ENCODE results near the gene GRAMD2B.
"Not testable (repeated sequence)": the region's sequence is repeated elsewhere in the genome, so short reads cannot be mapped to it uniquely, and the experiment has no call there.

Gene GRAMD2B

DNA sequence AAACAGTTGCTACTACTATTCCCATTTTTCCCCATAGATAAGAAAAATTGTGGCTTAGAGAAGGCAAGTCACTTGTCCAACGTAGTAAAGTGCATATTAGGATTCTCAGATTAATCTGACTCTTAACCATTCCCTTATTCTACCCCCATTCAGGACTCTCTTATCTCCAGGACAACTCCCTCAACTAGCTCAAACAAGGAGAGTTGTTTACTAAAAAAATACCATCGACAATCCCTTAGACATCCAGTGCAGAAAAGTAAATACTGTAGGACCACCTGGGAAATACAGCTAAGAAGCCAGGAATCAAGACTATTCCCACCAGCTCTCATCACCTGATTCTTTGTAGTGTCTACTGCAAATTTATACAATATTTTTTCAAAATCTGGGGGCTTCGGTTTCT, 9.4 kb upstream of the GRAMD2B start:
- DNase-seq: no peak

DNA sequence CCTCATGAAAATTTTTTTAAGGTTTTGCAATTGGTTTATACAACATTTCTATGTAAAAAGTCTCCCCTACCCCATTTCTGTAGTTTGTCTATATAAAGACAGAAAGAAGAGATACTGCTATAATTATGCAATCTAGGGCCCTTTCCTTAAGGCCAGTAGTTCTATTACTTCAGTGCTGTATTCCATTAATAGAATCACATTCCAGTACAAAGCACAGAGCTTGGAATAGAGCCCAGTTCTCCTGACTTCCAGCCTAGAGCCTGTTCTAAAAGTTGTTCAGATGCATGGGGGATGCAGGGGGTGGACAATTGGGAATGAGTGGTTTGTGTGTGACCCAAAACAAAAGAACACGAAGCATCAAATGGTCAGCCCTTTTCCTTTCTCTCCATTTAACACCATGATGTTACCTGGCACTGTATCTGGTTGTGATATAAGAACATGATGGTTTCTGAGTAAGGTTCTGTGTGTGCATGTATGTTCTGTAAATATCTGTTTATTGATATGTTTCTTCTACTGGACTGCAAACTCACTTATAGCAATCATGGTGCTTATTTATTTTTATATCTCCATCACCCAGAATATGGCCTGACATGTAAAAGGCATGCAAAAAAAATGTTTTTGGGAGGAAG, 8.2 kb upstream of the GRAMD2B start:
- no peak for DNase-seq

DNA sequence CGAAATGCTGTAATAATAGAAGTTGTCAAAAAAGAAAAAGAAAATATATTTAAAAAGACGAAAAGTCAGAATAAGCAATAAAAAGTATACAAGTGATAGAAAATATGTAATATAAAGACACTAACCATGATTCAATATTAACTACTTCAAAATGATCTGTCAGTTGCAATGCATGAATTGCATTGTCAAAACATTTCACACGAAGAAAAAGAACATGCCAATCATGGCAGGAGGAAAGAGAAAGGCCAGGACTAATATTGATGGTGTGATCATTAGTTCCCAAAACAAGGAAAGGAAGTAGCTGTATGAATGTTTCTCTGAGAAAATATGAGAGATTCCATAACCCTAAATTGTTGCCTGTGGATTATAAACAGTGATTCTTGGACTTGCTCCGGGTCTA, 7.4 kb upstream of the GRAMD2B start:
- no peak for DNase-seq

DNA sequence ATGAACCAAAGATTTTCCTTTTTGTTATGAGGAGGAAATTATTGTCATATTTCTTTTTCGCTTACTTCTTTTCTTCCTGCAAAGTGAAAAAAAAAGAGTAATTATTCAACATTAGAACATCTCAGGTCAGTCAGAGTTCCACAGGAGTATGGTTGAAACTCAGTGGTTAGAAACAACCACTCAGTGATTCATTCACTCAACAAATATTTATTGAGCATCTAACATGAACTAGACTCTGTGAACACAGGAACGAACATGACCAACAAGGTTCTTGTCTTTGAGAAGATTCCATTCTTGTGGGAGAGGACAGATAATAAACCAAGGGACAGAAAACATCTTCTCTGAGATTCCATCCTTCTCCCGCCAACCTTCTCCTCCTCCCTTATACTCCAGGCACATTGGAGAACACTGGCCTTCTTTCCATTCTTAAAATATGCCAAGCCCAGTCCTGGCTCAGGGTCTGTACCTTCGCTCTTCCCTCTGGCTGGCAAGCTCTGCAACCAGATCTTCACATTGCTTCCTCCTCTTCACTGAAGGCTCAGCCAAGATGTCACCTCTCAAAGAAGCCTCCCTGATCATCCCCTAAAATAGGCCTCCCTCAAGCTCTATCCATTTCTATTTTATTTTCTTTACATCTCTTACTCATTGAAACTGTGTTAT, 6.8 kb upstream of the GRAMD2B start:
- no peak for DNase-seq

DNA sequence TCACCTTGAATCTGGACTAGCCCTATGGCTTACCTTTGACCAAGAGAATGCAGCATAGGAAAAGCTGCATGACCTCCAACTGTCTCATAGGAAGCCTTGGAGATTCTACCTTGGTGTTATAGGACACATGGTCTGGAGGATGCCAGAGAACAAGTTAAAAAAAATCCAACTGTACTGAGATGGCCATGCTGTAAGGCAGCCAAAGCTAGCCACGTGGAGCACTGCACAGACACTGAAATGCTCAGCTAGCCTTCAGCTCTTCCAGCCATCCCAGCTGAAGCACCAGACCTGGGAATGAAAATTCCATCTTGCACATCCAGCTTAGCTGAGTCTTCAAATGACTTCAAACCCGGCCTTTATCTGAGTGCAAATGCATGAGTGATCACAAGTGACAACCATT, 6.0 kb upstream of the GRAMD2B start:
- DNase-seq: no peak

DNA sequence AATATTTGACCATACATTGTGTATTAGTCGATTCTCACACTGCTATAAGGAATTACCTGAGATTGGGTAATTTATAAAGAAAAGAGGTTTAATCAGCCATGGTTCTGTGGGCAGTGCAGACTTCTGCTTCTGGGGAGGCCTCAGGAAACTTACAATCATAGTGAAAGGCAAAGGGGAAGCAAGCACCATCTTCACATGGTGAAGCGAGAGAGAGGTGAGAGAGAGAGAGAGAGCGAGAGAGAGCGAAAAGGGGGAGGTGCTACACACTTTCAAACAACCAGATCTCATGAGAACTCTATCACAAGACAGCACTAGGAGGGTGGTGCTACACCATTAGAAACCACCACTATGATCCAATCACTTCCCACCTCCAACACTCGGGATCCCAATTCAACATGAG, 4.1 kb upstream of the GRAMD2B start:
- DNase-seq: no peak

DNA sequence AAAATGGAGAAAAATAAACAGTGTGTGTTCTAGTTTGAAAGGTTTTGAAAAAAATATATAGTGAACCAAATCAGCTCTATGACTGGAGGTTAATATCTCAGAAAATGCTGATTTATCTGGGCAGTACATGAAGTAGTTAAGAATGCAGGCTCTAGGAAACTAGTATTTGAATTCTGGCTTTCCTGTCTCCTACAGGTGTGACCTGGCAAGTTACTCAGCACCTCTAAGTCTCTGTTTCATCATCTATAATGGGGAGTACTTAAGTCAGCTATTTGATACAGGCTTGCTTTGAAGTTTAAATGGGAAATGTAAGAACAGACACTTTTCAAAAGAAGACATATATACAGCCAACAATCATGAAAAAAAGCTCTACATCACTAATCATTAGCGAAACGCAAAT, 5.2 kb downstream of the GRAMD2B start:
- no peak for DNase-seq

DNA sequence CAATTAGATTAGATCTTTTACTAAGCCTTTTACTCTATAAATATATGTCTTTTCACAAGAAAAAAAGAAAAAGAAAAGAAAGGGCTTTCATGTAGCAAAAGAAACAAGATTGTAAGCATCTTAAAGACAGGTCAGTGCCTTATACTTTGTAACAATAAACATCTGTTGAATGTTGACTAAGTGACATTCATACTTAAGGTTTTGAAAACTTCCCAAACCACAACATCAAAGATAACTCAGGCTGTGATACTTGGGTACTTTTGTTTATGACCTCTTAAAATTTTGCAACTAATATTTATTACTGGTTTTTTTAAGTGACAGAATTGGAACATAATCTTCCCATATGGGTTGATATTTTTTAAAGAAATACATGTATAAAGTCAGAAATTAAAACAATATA, 7.4 kb downstream of the GRAMD2B start:
- no peak for DNase-seq

DNA sequence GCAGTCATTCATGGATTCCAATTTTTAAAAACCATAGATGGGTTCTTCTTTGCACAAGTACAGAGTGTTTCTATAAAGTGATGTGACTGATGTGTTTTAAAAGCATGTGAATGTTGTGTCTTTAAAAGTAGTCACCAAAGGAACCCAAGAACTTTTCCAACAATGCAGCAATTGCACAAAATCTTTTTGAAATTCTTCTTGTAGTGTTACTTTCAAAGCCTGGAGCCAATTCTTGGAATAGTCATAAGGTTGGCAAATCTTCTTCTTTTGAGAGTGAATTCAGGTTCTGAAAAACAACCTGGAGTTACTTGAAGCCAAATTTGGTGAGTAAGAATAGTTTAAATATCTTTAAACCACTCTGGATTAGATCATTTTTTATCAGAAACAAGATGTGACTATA, 10.5 kb downstream of the GRAMD2B start:
- no peak for DNase-seq

DNA sequence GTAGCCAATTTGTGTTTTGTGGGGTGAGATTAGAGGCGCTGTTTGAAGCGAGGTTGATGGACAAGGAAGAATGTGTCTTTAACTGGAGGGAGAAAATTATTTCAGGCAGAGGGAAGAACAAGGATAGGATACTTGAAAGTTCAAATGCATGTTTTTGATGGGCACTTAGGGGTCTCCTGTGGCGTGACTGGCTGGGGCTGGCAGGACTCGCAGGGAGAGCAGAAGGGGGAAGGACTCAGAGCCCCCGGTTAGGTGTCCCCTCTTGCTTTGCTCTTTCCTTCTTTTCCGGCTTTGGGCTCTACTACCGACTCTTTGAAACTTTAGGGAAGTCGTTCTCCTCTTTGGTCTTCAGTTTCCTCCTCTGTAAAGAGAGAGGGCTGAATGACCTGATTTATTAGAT, 12.1 kb downstream of the GRAMD2B start:
- no peak for DNase-seq

DNA sequence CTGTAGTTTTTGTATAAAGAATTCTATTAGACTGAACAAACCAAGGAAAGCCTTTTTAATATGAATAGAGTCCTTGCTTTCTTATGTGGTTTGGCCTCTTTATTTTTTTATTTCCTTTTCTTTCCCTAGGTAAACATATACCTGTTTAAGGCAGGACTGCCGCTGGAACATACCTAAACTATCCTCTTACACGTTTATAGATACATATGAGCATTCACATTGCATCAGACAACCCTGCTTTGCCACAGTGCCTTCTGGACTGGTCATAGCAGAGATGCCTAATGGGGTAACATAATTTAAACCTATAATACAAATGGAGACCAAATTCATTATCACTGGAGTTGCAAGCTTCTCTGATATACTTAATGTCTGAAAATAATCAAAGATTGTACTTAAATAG, 12.5 kb downstream of the GRAMD2B start:
- no peak for DNase-seq

DNA sequence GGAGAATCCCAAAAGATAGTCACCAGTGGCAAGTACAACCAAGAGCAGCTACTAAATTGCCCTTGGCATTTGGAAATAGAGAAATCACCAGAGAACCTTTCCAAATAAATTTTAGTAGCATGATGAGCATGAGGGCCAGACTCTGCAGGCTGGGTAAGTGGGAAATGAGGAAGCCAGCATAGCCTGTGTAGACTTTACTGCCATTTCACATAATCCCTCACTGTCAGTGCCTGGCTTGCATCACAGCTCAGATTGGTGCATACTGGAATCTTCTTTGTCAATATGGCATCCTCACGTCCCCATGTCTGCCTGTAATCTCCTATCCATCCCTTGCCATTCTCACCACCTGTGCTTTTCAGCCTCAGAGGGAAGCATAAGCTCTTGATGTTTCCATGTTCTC, 14.5 kb downstream of the GRAMD2B start:
- DNase-seq: no peak

DNA sequence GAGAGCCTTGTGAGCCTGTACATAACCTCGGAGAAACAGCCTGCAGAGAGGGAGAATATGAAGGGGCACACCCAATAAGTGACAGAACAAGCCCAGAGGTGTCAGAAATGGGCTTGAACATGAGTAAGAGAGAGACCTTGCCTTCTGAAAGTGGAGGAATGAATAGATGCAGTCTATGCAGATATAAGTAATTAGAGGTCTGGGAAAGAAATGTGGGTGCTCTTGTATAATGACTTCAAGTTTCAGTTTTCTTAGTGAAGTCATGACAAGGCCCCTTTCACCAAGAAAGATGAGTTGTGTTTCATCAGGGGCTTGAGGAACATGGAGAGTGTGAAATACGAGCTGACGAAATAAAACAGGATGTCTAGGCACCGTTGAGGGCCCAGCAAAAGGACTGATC, 15.1 kb downstream of the GRAMD2B start:
- DNase-seq: no peak

DNA sequence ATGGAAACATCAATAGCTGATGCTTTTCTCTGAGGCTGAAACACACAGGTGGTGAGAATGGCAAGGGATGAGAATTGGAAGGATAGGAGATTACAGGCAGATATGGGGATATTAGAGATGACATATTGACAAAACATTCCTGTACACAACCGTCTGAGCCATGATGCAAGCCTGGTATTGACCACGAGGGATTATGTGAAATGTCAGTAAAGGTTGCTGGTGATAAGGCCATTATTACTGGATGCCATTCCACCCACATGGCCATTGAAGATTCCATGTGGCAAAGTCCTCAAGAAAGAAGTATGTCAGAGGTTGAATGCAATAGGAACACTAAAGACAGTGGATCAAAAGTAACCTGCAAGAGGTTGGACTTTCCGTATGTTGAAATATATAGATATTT, 15.7 kb downstream of the GRAMD2B start:
- DNase-seq: no peak

DNA sequence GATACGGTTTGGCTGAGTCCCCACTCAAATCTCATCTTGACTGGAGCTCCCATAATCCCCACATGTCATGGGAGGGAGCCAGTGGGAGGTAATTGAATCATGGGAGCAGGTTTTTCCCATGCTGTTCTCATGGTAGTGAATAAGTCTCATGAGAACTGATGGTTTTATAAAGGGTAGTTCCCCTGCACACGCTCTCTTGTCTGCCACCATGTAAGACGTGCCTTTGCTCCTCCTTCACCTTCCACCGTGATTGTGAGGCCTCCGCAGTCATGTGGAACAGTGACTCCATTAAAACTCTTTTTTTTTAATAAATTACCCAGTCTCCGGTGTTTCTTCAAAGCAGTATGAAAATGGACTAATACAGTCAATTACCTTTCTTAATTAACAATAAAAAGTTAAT, 16.5 kb downstream of the GRAMD2B start:
- not testable (repeated sequence) for DNase-seq

DNA sequence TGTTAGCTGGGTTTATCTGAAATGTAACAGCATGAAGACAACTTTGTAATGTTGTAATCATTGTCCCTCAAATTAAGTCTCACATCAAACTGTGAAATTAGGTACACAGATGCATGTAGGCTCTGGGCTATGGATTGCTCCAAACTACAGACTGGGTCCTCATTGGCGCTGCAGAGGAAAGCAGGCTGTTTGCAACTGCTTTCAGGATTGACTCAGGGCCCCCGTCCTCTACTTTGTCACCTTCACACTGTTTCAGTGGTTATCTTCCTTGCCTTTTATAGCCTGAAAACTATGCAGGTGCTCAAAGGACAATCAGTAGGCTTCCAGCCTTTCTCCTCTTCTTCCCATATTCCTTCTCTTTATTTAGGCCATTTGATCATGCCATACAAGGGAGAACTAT, 18.0 kb downstream of the GRAMD2B start:
- DNase-seq: no peak

DNA sequence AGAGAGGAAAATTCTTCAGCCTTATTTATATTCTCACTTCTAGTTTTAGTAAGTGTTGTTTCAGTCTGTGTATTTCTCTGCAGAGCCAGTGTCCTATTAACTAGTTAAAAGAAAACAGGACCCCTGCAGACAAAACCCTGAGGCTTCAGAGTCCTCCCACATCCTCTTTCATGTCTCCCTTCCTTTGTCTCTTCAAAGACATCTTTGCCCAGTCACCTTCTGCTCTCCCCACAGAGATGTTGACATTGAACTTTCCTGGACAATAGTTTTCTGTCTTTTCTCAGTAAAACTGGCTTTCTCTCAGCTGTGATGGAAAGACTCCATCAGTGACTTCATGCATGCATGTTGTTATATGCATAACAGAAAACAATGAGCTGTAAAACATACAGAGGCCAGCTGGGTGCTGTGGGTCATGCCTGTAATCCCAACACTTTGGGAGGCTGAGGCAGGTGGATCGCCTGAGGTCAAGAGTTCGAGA, 20.2 kb downstream of the GRAMD2B start:
- no peak for DNase-seq

DNA sequence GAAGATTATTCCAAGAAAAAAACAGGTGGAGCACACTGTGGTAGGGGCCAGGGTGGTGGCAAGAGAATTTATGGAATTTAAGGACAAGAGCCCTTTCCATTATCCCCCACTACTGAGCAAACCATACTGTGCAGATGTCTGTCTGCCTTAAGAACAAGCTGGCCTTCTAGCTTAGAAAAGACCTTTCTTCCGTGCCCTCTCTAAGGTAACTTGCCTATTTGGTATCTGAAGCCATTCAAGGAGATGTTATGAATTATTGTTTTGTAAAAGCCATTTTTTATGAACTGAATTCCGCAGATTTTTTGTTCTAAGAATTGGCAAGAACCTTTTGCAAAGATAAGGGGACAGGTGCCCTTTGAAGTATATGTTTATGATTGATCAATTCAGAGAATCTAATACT, 20.9 kb downstream of the GRAMD2B start:
- no peak for DNase-seq

DNA sequence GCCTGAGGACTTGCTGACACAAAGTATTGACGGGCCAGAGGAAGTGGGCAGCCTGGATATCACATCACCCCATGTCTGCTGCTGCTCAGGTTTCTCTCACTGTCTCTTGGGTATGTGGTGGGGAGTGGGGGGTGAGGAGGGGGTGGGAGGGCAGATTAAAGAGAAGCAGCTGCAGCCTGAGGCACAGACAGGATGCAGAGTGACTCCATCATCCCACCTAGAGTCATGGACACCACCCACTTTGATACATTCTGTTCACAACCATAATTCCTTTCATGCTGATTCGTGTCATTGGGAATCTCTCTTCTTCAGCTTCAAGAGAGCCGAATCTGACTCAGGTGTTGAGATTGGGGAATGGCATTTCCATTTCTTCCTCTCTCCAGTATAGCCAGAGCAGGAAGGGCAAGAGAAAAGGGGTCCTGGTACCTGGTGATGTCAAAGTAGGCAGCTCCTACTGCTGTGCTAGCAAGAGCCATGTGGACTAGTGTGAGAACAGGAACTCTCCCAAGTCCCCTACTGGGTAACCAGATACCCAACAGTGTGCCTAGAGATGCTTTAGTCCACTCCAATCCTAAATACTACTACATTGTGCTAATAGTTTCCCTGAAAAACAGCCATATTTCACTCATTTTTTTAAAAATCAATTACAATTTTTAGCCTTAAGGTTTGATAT, 22.4 kb downstream of the GRAMD2B start:
- no peak for DNase-seq

DNA sequence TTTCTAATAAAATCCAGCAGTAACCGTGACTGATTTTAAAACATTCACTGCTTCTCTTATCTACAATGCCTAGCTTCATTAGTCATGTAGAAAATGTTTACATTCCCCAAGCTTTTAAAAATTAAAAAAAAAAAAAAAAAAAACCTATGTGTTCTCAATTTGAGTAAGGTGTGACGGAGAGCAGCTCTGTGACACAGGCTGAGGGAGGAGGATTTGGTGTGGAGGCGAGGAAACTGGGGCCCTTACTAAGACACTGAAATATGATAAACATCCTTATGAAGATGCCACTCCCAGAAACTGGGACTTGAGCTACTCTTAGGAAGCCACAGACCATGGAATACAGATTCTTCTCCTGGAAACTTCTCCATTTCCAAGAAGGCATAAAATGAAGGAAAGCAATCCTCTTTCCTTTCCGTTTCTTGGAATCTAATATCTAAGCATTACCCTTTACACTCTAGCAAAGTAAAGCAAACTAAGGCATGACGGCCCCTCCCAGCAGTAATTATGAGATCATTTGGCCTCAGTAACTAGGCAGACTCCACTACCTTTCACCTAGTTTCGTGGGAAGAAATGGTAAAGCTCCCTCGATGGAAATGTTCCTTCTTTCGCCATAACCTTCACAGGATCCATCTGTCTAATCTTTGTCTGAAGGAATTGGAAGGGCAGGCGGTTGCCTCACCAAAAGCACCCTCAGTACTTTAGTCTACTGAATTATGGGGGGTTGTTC, 23.5 kb downstream of the GRAMD2B start:
- DNase-seq: no peak

DNA sequence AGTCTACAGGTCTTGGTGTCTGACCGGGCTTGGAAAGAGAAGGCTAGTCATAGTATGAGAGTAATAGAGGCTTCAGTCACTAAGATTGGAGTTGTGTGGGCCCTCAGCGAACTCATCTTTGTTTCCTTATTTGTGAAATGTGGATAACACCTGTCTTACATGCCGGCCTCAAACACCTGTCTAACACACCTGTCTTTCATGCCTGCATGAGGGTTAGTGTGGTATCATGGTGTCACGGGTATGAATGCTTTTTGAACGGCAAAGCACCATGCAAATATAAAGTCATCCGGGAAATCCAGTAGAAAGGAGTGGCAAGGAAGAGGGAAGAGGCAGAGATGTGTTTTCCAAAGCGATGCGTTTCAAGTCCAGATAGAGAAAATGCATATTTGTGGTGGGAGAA, 25.5 kb downstream of the GRAMD2B start:
- DNase-seq: no peak

DNA sequence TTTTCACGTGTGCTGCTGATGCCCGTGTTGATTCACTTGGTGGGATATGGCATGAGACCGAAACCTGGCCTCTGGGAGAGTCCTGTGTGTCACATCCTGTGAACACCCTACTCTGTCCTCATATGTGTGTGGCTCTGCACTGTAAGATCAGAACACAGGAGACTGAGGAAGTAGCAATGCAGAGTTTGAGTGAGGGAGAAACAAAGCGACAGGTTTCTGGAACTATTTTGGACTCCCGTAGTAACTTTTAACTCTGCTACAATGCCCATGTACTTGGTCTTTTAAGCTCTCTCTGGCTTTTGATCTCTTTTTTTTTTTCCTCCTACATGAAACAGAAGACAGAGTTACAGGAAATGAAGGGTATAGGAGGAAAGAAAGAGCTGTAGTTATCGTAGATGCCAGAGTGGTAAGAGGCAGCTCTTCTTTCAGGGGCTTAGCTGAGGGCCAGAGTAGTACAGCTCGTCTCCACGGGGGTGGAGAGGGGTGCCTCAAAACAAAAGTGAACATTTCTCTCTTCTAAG, 26.6 kb downstream of the GRAMD2B start:
- DNase-seq: no peak

DNA sequence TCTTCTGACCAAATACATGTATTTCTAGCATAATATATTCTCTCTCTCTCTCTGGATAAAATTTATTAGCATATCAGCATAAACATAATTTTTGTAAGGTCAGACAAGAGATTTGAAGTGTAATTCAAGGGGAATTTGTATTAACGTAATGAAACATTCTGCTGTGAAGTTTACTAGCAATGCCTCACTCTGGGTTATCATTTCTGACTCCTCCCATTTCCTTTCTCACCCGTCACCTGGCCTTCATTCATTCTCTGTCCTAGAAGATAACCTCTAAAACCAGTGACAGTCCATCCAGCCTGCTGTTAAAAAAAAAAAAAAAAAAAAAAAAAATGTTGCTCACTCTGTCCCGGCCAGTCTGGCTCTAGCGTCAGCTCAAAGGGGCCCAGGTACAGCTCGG, 27.1 kb downstream of the GRAMD2B start:
- no peak for DNase-seq

DNA sequence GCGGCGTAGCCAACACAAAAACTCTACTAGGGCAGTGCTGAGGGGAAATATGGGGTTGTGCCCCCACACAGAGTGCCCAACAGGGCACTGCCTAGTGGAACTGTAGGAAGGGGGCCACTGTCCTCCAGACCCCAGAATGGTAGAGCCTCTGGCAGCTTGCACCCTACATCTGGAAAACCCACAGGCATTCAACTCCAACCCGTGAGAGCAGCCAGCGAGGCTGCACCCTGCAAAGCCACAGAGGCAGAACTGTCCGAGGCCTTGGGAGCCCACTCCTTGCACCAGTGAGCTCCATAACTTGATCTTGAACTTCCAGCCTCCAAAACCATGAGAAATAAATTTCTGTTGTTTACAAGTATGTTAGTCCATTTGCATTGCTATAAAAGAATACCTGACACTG, 27.7 kb downstream of the GRAMD2B start:
- no peak for DNase-seq

All from NCI-H1105 (cell line).